CD14-positive monocyte (primary cell): ENCODE results near the gene ZNF844. TPM values are rescaled to one million over a fixed set of nuclear protein-coding genes. Genes with fewer than 3 reads are reported as not detected.

ENCODE experiments used
- DNase-seq, 3 donors: peaks; one replicate each; pipeline ENCODE4 v3.0.0-alpha.2; 2011 to 2022
- H2AFZ ChIP-seq: 2 replicates; pipeline ENCODE4 v1.6.0; 2012; ENCODE audit warnings: mild to moderate bottlenecking, low read depth, low read length, inconsistent platforms; ENCODE audit not compliant: insufficient read depth, poor library complexity, severe bottlenecking
- H3K27ac ChIP-seq, 2 donors: 1 replicate in 1 of 2; 2 replicates in 1 of 2; pipeline ENCODE4 v1.5.1; 2012 to 2013; ENCODE audit warnings: low read length in 2 of 2, control low read depth in 1 of 2, inconsistent platforms in 1 of 2, low read depth in 1 of 2, mild to moderate bottlenecking in 1 of 2
- H3K27me3 ChIP-seq, 2 donors: one replicate each; pipeline versions ENCODE4 v1.6.0 to v1.6.1; 2011 to 2013; ENCODE audit warnings: low read length in 2 of 2; ENCODE audit not compliant: control insufficient read depth in 2 of 2, insufficient read depth in 2 of 2
- H3K36me3 ChIP-seq, 2 donors: replicated peaks in 1 of 2; 1 replicate in 1 of 2; 2 replicates in 1 of 2; pipeline versions ENCODE4 v1.5.1 to v1.6.1; 2012 to 2013; ENCODE audit warnings: low read length in 2 of 2, control low read depth in 1 of 2, inconsistent platforms in 1 of 2, mild to moderate bottlenecking in 1 of 2; ENCODE audit not compliant: insufficient read depth in 2 of 2, control insufficient read depth in 1 of 2
- H3K4me1 ChIP-seq, 2 donors: 1 replicate in 1 of 2; 2 replicates in 1 of 2; pipeline versions ENCODE4 v1.5.1 to v1.6.1; 2012 to 2013; ENCODE audit warnings: low read length in 2 of 2, control low read depth in 1 of 2, inconsistent platforms in 1 of 2, mild to moderate bottlenecking in 1 of 2, moderate library complexity in 1 of 2; ENCODE audit not compliant: insufficient read depth in 2 of 2, control insufficient read depth in 1 of 2
- H3K4me2 ChIP-seq: replicated peaks from 2 replicates; pipeline ENCODE3; 2012; ENCODE audit warnings: low read length, moderate library complexity, mild to moderate bottlenecking; ENCODE audit not compliant: poor library complexity, severe bottlenecking; ENCODE audit errors: extremely low read depth
- H3K4me3 ChIP-seq, 3 experiments: fragments of 200-600 bp in 1 of 3; sonication (generic) in 1 of 3; replicated peaks in 1 of 3; 1 replicate in 2 of 3; 2 replicates in 1 of 3; pipeline ENCODE4 v1.5.1; 2011 to 2013; ENCODE audit warnings: low read length in 3 of 3, mild to moderate bottlenecking in 3 of 3, control low read depth in 2 of 3, low read depth in 2 of 3, inconsistent platforms in 1 of 3, moderate library complexity in 1 of 3
- H3K79me2 ChIP-seq: 2 replicates; pipeline ENCODE4 v1.6.0; 2012; ENCODE audit warnings: mild to moderate bottlenecking, control low read depth, inconsistent platforms, low read length, moderate library complexity; ENCODE audit not compliant: insufficient read depth
- H3K9ac ChIP-seq: 2 replicates; pipeline ENCODE4 v1.6.0; 2017; ENCODE audit warnings: low read length, mild to moderate bottlenecking; ENCODE audit not compliant: insufficient read depth, poor library complexity, severe bottlenecking
- H3K9me3 ChIP-seq, 2 donors: replicated peaks in 1 of 2; 1 replicate in 1 of 2; 2 replicates in 1 of 2; pipeline versions ENCODE4 v1.5.1 to v1.6.1; 2012 to 2013; ENCODE audit warnings: low read length in 2 of 2, control low read depth in 1 of 2; ENCODE audit not compliant: control insufficient read depth in 1 of 2, insufficient read depth in 1 of 2
- H4K20me1 ChIP-seq: 2 replicates; pipeline ENCODE4 v1.6.0; 2012; ENCODE audit warnings: mild to moderate bottlenecking, low read length, control low read depth, moderate library complexity; ENCODE audit not compliant: insufficient read depth
- H3K27ac Mint-ChIP-seq, 7 donors: one replicate each; pipeline ENCODE4 v1.8.0; 2020; ENCODE audit warnings: mild to moderate bottlenecking in 7 of 7, mixed read lengths in 7 of 7, moderate library complexity in 6 of 7, inconsistent platforms in 2 of 7
- H3K27me3 Mint-ChIP-seq, 3 donors: one replicate each; pipeline ENCODE4 v1.8.0; 2021 to 2022; ENCODE audit warnings: low read depth in 3 of 3, mild to moderate bottlenecking in 3 of 3, mixed read lengths in 3 of 3, moderate library complexity in 3 of 3, inconsistent platforms in 1 of 3
- H3K36me3 Mint-ChIP-seq, 2 donors: one replicate each; pipeline ENCODE4 v1.8.0; 2020; ENCODE audit warnings: mixed read lengths in 2 of 2, inconsistent platforms in 1 of 2, mild to moderate bottlenecking in 1 of 2
- H3K4me1 Mint-ChIP-seq: one replicate; pipeline ENCODE4 v1.8.0; 2020; ENCODE audit warnings: mild to moderate bottlenecking, mixed read lengths
- H3K4me3 Mint-ChIP-seq, 2 donors: one replicate each; pipeline ENCODE4 v1.8.0; 2020; ENCODE audit warnings: mild to moderate bottlenecking in 2 of 2, mixed read lengths in 2 of 2, moderate library complexity in 1 of 2
- H3K9me3 Mint-ChIP-seq, 7 donors: one replicate each; pipeline ENCODE4 v1.8.0; 2020 to 2022; ENCODE audit warnings: mixed read lengths in 7 of 7, mild to moderate bottlenecking in 6 of 7, moderate library complexity in 6 of 7, inconsistent platforms in 2 of 7
- WGBS: methylation state at CpG from one replicate; pipeline ENCODE4 v1.1.5; 2013; ENCODE audit warnings: missing lambda C conversion rate; ENCODE audit not compliant: insufficient coverage; 5-methylcytosine and 5-hydroxymethylcytosine counted together
- intact Hi-C, 2 donors: fragments of 100-400 bp; cut with micrococcal nuclease; formaldehyde crosslinking; loops; one replicate each; pipeline versions ENCODE4 v1.15.0 to v1.15.1; 2023
- polyA plus RNA-seq, 3 donors: library from polyadenylated mRNA; depleted of rRNA in 1 of 3; unstranded in 2 of 3; stranded (reverse) in 1 of 3; fragments of 300-500 nt in 2 of 3; fragments of >200 nt in 1 of 3; fragmentation: Illumina TruSeq in 2 of 3; gene quantifications; 1 replicate in 2 of 3; 2 replicates in 1 of 3; pipeline ENCODE4 v1.2.3, GENCODE V29; 2012 to 2021
- TF ChIP-seq, protein P1 (sequence below): fragments of 200-600 bp; IDR thresholded peaks from one replicate; pipeline ENCODE4 v1.8.0; 2022; ENCODE audit warnings: antibody characterized with exemption, mild to moderate bottlenecking

Gene ZNF844
- polyA plus RNA-seq, 3 donors, result 1.9 to 2.2 (median 2.0) TPM

- H3K27ac Mint-ChIP-seq, result no peak overlapping the region
- H3K4me3 ChIP-seq, result peak overlapping the region in 1 of 3 experiments; percentile 36
- TF ChIP-seq, protein P1, sequence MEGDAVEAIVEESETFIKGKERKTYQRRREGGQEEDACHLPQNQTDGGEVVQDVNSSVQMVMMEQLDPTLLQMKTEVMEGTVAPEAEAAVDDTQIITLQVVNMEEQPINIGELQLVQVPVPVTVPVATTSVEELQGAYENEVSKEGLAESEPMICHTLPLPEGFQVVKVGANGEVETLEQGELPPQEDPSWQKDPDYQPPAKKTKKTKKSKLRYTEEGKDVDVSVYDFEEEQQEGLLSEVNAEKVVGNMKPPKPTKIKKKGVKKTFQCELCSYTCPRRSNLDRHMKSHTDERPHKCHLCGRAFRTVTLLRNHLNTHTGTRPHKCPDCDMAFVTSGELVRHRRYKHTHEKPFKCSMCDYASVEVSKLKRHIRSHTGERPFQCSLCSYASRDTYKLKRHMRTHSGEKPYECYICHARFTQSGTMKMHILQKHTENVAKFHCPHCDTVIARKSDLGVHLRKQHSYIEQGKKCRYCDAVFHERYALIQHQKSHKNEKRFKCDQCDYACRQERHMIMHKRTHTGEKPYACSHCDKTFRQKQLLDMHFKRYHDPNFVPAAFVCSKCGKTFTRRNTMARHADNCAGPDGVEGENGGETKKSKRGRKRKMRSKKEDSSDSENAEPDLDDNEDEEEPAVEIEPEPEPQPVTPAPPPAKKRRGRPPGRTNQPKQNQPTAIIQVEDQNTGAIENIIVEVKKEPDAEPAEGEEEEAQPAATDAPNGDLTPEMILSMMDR, result no peak
- DNase-seq, result no peak
- peaks cover 10 to 79% of the 10 kb centered on the region in 2 donors for H3K36me3 ChIP-seq
- peaks cover 0 to 1% (median 0%) of the 10 kb centered on the region in 3 donors for H3K27me3 Mint-ChIP-seq
- H3K9me3 ChIP-seq, result peaks cover 82 to 96% of the 10 kb centered on the region in 2 donors
- H3K79me2 ChIP-seq, result no peaks in the 10 kb centered on the region
- no peaks in the 10 kb centered on the region for H3K27me3 ChIP-seq
- no peak overlapping the region for H3K4me2 ChIP-seq
- no peak overlapping the region for H2AFZ ChIP-seq
- intact Hi-C loops, result no loop called here
- no peaks in the 10 kb centered on the region for H3K4me1 Mint-ChIP-seq
- peaks cover 45 to 70% of the 10 kb centered on the region in 2 donors for H3K36me3 Mint-ChIP-seq
- H3K4me3 Mint-ChIP-seq, result no peak overlapping the region
- H4K20me1 ChIP-seq, result no peaks in the 10 kb centered on the region
- H3K9me3 Mint-ChIP-seq, result peaks cover 57 to 96% (median 93%) of the 10 kb centered on the region in 7 donors
- no CpG with 5 or more reads among the region's 9 CpGs for WGBS
- no peaks in the 10 kb centered on the region for H3K4me1 ChIP-seq
- H3K9ac ChIP-seq, result no peak overlapping the region
- no peak overlapping the region for H3K27ac ChIP-seq
These were observed 49.3 kb upstream of the ZNF844 start for GRCh38 chr19:12015015-12015752.

GRCh38 chr19:12015753-12016116, 48.8 kb upstream of the ZNF844 start:
- no peaks in the 10 kb centered on the region for H3K4me1 Mint-ChIP-seq
- H3K9me3 ChIP-seq, result peaks cover 85 to 99% of the 10 kb centered on the region in 2 donors
- TF ChIP-seq, protein P1, result no peak
- H3K79me2 ChIP-seq, result no peaks in the 10 kb centered on the region
- H3K36me3 ChIP-seq, result peaks cover 10 to 79% of the 10 kb centered on the region in 2 donors
- H3K4me1 ChIP-seq, result no peaks in the 10 kb centered on the region
- H3K27me3 ChIP-seq, result no peaks in the 10 kb centered on the region
- DNase-seq, result no peak
- intact Hi-C loops, result no loop called here
- H3K36me3 Mint-ChIP-seq, result peaks cover 40 to 64% of the 10 kb centered on the region in 2 donors
- peak overlapping the region in 1 of 3 experiments; percentile 36 for H3K4me3 ChIP-seq
- H3K9ac ChIP-seq, result no peak overlapping the region
- H2AFZ ChIP-seq, result no peak overlapping the region
- H3K9me3 Mint-ChIP-seq, result peaks cover 54 to 95% (median 91%) of the 10 kb centered on the region in 7 donors
- no peak overlapping the region for H3K4me2 ChIP-seq
- WGBS, result no CpG with 5 or more reads among the region's 2 CpGs
- no peak overlapping the region for H3K27ac ChIP-seq
- H3K27ac Mint-ChIP-seq, result no peak overlapping the region
- H4K20me1 ChIP-seq, result no peaks in the 10 kb centered on the region
- H3K4me3 Mint-ChIP-seq, result no peak overlapping the region
- peaks cover 0 to under 1% (median 0%) of the 10 kb centered on the region in 3 donors for H3K27me3 Mint-ChIP-seq
